HG03469 (cell line): ENCODE data around the gene ECSIT.
A peak's percentile ranks its signal among the peaks of the same experiment; 100 is the strongest.

ENCODE experiments used
- ATAC-seq: cut with Tn5 transposase; IDR thresholded peaks from one replicate; pipeline ENCODE4 v1.9.1; 2021; ENCODE audit warnings: mild to moderate bottlenecking, moderate library complexity, moderate number of reproducible peaks; ENCODE audit not compliant: unreplicated experiment

Gene ECSIT

DNA sequence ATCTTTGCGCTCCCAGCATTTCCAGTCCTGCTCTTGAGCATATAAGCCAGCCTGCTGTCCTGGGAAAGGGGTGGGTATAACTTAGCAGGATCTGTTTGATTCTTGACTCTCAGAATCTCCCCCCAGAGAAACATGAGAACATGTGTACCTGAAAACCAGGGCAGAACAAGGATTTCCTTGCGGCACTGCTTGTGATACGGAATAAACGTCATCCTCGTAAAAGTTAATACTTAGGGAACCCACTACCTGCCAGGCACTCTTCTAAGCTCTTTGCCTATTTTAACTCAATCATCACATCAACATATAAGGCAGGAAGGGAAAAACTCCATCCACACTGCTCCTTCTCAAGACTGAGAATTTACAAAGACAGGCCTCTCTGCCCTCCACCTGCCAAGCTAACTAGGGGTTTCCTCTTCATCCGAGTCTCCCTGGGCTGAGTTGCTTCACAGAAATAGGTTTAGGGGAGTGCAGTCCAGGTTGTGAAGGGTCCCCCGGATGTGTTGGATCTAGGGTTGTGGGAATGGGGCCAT, 24.4 kb downstream of the ECSIT start:
- ATAC-seq = no peak

DNA sequence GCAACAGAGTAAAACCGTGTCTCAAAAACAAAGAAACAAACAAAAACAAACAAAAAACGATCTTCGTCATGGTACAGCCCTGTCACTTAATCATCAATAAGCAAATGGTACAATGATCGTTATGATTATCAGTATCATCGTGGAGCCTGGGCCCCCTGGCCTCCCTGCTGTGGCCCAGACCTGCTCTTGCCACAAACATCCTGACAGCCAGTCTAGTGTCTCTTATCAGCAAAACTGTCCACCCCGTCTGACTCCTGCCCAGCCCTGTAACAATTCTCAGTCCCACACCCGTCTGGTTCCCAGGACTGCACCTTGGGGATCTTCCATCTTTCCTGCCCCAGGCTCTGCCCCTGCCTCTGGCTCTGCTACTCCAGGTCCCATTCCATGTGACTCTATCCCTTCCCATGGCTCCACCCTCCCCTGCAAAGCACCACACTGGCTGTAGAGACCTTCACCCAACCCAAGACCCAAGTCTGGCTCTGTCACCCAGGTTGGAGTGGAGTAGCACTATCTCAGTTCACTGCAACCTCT, 29.0 kb downstream of the ECSIT start:
- ATAC-seq = no peak

DNA sequence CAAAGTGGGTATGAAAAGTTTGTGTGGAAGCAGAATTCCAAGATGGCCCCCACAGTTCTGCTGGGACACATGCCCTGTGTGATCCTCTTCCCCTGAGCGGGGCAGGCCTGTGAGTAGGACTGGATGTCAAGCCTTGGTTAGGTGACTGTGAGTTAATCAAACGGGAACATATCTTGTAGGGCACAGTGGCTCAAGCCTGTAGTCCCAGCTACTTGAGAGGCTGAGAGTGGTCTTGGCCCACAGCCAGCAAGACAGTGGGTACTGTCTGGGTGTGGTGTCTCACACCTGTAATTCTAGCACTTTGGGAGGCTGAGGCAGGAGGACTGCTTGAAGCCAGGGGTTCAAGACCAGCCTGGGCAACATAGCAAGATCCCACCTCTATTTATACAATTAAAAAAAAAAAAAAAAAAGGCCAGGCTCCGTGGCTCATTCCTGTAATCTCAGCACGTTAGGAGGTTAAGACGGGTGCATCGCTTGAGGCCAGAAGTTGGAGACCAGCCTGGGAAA, 29.7 kb downstream of the ECSIT start:
- no peak for ATAC-seq

DNA sequence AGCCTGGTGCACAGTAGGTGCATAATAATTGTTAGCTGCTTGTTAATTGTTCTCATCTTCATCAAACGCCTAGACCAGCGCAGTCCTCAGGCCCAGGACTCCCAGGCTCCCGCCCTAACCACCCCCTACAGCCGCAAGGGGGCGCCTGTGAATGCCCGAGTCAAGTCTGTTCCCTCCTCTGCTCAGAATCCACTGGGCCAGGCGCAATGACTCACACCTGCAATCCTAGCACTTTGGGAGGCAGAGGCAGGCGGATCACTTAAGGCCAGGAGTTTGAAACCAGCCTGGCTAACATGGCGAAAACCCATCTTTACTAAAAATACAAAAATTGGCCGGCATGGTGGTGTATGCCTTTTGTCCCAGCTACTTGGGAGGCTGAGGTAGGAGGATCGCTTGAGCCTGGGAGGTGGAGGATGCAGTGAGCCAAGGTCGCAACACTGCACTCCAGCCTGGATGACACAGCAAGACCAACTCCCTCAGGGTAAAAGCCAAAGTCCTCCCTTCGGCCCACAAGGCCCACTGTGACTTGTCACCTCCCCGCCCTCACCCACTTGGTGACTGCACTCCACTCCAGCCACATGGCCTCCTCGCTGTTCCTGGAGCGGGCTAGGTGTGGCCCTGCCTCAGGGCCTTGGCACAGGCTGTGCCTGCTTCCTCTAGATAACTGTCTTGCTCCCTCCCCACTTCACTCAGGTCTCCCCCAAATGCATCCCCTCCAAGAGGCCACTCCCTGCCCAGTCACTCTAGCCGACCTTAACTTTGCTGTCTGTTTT, 32.4 kb downstream of the ECSIT start:
- ATAC-seq = no peak

DNA sequence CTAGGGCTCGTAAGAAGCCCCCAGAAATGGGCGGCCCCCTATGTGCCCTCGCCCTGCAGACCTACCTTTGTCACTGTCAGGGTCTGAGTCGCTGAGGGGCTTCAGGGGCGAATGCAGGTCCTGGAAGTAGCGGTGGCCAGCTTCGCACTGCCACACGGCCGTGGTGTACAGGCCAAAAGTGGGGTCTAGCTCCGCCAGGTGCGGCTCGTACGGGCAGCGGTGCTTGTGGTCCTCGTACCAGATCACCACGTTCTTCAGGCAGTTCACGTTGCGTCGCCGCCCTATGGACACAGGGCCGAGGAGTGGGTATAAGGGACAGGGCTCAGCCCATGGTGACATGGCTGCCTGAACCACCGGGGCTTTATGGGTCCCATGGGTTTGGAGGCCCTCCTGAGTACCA, 33.0 kb downstream of the ECSIT start:
- ATAC-seq = no peak

DNA sequence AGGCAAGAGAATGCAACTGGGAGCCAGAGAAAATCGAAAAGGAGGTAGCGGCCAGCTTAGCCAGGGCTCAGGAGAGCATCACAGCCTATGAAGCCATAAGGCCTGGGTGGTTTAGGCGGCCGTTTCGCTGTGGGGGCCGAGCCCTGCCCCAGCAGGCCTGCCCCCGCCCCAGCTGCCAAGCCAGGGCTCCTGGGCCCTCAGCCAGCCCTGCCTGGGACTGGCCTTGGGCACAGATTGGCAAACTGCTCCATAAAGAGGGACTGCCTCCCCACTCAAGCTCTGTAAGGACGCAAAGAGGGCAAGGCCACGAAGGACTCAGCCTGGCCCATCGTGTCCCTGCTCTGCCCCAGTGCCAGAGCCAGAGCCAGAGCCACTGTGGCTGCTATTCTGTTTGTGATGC, 33.5 kb downstream of the ECSIT start:
- ATAC-seq = no peak

DNA sequence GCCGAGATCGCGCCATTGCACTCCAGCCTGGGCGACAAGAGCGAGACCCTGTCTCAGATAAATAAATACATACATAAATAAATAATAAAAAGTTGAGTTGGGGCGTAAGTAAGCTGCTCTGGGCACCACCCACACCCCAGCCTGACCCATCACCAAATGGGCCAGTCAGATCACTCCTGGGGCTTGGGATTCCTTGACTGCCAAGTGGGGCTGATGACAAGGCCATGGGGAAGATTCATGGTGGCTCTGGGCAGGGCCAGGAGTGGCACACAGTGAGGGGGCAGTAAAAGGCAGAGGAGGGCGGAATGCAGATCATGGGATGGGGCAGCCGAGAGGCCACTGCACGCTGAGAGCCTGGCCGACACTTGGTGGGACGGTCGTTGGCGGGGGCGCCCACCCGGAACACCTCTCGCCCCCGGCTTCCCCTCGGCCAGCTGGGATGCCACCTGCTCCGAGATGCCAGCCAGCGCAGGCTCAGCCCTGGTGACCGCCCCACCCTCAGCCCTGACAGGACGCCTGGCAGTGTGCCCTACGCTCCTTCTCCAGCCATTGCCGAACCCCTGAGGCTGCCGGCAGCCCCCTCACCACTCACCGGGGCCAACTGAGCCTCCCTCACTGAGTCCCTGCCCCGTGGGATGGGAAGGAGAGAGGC, 34.2 kb downstream of the ECSIT start:
- ATAC-seq = no peak

DNA sequence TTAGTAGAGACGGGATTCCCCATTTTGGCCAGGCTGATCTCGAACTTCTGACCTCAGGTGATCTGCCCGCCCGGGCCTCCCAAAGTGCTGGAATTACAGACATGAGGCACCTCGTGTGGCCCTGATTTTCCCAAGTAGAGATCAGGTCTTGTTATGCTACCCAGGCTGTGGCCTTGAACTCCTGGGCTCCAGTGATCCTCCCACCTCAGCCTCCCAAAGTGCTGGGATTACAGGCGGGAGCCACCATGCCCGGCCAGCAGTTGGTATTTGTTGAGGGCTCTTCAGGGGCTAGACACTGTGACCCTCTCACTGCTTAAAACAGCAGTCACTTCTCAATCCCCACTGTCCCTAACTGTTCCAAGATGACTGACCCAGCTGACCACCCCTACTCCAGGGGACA, 39.6 kb downstream of the ECSIT start:
- no peak for ATAC-seq

DNA sequence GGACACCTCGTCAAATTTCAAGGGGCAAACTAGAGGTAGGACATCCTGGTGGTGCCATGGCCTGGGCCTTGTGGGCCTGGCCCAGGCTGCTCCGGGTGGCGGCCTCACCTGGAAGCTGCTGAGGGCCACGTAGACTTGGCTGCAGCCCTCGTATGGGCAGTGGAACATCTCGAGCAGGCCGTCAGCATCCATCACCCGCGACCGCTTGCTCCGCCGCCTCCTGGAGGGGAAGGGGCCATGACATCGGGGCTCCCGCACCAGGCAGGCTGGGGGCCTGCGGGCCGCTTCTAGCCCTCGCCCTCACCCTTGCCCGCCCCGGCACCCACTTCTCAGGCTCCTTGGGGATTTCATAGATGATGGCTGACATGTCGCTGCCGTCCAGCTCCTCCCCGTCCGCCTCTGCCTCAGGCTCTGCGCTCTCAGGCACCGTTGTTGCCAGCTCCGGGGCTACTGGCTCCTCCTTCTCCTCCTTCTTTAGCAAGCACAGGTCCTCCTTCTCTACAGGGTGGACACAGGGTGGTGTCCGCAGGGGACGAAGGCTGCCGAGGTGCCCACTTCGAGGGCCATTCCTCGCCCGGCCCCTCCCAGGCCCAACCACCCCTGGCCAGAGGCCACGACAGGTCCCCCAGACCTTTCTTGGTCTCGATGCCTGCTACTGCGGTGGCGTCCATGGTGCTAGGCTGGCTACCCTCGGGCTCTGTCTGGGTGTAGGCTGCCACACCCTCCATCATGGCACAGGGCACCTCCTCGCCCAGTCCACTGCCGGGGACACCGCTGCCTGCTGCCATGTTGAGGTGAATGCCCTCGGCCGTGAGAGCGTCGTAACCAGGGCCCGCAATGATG, 42.1 kb downstream of the ECSIT start:
- no peak for ATAC-seq

DNA sequence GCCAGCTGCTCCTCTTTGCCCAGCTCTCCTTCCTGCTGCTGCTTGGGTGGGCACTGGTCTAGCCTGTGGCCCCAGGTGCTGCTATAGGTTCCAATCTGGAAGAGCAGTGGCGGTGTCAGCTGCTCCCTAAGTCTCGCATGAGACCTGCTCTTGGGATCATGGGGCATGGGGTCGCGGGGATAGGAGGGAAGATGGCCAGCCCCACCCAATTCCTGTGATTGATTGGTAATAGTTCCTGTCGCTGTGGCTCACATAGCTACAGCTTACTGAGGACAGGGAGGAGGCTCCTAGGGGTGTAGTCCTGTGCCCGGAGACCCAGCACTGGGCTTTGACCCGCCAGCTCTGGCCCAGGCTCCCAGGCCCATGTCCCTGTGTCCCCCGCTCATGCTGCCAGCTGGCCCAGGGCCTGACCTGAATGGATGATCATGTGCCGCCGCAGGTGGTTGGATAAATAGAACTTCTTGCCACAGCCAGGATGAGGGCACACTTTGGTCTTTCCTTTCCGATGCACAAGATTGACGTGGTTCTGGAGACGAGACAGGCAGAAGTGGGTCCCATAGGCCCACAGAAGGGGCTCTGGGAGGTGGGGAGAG, 43.6 kb downstream of the ECSIT start:
- ATAC-seq = no peak

DNA sequence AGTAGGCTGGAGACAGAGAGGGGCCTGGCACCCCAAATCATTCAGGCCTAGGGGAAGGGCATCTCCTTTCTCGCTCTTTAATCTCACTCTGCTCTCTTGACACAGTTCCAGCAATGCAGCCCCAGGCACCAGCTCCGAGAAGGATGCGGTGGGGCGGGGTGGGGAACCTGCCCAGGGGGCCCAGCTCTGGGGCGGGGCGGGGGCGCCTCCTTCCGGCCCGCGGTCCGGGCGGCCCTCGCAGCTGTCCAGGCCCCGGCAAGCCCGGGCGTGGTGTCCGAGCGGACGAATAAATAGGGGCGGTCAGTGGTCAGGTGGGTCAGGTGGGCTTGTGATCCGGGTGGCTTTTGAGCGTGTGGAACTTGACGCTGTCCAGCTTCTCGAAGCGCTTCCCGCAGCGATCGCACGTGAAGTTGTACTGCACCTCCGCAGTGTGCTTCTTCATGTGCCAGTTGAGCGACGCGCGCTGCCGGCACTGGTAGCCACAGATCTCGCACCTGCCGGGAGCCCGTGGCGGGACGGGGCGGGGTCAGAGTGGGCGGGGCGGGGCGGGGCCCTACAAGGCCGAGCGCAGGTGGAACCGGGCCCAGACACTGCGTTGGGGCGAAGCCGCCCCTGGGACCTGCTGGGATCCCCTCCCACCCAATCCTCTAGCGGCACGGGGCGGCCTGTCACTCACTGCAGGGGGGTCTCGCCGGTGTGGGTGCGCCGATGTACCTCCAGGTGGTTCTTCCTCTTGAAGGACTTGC, 45.4 kb downstream of the ECSIT start:
- ATAC-seq = no peak

DNA sequence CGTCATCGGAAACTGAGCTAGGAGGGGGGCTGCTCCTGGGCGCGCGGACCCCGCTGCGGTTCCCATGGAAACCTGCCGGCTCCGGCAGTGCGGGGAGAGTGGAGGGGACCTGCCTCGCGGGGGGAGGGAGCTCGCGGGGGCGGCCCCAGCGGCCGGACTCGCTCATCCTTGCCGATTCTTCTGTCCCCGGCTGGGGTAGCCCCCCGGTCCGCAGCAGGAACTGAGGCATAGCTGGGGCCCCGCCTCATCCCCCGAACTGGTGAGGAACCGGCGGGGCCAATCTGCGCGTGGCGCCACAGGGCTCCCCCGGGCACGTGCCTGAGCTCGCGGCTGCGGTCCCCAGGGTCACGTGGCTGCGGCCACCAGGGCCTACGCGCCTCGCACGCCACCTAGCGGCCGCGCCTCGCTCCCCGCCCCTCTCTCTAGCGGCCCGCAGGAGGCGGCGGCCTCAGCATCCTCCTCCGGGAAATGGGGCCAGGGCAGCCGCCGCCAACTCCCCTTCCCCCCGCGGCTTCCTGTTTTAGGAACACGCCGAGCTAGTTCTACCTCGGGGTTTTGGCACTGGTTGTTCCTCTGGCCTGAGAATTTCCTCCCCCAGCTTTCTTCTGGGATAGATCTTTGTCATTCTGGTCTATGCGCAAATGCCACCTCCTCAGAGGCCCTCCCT, 46.4 kb downstream of the ECSIT start:
- ATAC-seq = peak; percentile 42

DNA sequence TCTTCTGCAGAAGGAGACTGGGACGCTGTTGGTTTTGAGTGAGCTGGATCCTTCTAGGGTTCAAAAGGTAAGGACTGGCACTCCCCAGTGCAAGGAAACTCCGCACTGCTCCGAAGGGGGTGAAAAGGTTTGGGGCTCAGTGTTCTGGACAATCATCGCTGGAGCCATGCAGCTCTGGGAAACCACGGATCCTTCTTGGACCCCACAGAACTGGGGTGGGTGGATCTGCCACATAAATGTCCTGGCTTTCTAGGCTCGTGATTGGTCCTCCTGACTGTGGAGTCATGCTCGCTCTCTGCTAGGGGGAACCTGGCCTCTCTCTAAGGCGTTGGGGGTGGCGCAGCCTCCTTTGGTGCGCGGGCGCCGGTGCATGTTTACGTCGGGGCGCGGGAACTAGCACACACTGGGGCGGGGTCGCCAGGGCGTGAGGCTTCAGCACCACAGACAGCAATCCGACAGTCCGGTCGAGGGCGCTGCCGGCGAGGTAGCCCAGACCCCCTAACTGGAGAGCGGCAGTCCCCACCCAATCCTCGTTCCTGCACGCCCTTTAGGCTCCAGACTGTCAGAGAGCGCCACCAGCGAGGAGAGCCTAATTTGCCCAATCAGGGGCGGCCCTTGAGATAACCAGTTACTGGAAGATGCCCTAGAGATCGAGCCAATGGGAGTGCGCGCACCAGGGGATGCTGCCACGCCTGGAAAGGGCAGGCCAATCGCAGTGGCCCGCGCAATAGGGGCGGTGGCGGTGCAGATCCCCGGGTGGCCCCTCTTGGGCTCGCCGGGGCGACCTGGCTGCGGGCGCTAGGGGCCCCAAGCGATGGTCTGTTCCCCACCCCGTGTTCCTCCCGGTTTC, 47.2 kb downstream of the ECSIT start:
- peak; percentile 51 for ATAC-seq

DNA sequence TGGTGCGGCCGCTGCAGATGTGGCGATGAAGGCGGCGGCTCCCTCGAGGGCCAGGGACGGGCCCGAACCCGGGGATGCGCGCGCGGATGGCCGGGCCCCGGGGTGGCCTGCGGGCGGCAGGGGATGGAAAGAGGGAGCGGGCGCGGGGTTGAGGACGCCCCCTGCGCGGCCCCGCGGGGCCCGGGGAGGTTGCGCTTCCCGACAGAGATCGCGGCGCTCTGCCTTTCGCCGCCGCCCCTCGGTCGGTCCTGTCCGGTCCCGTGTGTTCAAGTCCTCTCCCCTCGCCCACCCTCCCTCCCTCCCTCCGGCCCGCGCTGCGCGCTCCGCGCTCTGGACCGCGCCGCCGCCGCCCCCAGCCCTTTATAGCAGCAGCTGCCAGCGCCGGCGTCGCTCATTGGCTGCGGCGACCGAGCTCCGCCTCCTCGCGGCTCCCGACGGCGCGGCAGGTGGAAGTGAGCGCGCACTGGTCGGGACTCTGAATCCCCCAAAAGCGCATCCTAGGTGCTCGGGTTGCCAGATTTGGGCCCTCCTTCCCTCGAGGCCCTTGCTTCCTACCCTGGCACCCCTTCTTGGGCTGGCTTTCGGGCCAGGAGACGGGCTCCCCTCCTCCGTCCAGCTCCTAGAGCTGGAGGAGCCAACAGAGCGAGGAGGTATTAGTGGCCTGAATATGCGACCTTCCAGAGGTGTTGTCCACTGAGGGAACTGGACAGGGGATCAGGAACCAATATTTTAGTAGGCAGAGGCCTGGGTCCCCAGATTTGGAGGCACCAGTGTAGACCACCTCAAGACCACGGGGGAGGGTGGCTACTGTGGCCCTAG, 48.0 kb downstream of the ECSIT start, which contains the start of gene ELAVL3:
TSS of gene ELAVL3 (minus strand) at position 332 of the 819 bp plus-strand sequence. CDS start 438 bp downstream, outside the sequence.
- no peak for ATAC-seq

DNA sequence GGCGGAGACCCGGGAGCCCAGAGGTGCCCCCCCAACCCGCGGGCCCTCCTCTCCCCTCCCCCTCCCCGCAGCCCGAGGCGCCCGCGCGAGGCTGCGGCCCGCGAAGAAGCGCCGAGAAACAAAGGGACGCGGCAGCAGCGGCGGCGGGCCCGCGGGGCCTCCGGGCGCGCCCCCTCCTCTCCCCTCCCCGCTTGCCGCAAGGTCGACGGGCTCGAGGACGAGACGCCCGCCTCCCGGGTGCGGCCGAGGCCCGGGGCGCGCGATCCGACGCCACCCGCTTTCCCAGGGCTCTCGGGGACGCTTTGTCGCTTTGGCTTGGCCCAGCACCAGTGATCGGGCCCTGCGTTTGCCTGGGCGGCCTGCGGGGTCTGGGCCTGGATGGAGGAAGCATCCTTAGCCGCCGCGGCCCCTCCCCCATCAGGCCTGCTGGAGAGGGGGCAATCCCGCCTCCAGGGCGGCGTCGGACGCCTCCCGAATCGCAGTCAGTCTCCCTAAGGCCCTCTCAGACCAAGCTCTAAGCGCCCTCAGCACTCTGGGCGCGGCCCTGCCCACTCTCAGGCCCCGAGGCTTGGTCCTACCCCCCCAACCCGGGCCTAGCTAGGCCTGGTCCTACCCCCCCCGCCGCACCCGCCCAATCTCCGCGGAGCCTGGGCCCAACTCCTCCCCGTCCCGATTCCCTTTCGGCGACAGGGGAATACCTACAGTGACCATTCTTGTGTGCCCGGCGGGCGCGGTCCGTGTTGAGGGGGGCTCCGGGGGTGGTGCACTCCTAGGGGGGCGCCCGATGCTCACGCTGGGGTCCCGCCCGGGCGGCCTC, 48.8 kb downstream of the ECSIT start:
- no peak for ATAC-seq

DNA sequence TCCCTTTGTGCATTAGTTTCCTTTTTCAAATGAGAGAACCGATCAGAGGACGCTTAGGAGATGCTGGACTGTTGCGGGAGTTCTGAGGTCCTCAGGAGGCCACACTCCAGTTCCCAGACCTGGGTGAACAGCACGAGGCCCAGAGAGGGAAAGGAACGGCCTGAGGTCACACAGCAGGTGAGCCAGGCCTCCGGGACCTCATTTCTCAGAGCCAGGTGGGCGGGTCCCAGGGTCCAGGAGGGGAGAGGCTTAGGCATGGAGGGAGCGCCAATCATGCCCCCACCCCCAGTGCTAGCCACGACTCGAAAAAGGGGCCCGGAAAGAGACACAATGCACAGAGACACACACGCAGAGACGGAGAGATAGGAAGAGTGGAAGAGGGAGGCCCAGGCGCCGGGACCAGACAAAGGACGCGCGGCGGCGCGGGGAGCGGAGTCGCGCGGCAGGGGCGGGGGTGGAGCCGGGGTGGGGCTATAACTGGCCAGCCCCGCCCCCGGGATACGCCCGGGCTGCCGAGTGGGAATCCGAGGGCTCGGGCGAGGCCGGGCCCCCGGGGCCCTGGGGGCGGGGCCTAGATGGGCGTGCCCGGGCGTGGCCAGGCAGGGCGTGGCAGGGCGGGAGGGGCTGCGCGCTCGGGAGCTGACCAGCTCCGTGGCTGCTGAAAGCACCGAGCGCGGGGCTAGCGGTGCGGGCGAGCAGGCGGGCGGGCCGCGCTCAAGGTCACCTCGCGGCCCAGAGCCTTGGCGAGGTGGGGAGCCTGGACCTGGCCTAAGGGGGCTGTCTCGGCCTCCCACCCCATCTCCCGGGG, 49.6 kb downstream of the ECSIT start:
- ATAC-seq = no peak
